HepG2 (cell line): ENCODE measurements around the gene NME8. TPM values are rescaled to one million over a fixed set of nuclear protein-coding genes. Genes with fewer than 3 reads are reported as not detected.

Experiments used
- CCDC6 ChIP-seq: sonication (generic); formaldehyde crosslinking; IDR thresholded peaks from 2 replicates; pipeline ENCODE4 v1.8.1; 2022; ENCODE audit warnings: mild to moderate bottlenecking, missing genetic modification reagents, moderate library complexity
- NKX3-1 ChIP-seq: sonication (generic); formaldehyde crosslinking; IDR thresholded peaks from 2 replicates; pipeline ENCODE4 v1.5.0; 2020; ENCODE audit warnings: missing genetic modification reagents
- PRPF4 ChIP-seq: fragments of 200-400 bp; formaldehyde crosslinking; IDR thresholded peaks from 2 replicates; pipeline ENCODE4 v1.6.1; 2016; ENCODE audit warnings: low read length, low read depth; ENCODE audit not compliant: poor library complexity, severe bottlenecking
- SMAD1 ChIP-seq: sonication (generic); formaldehyde crosslinking; IDR thresholded peaks from 2 replicates; pipeline ENCODE4 v1.4.0; 2020; ENCODE audit warnings: missing genetic modification reagents, low read depth, mild to moderate bottlenecking, borderline replicate concordance
- SNAI1 ChIP-seq: sonication (generic); formaldehyde crosslinking; IDR thresholded peaks from 2 replicates; pipeline ENCODE4 v1.5.0; 2020; ENCODE audit warnings: mild to moderate bottlenecking, missing genetic modification reagents, borderline replicate concordance
- ZBTB38 ChIP-seq: sonication (generic); formaldehyde crosslinking; IDR thresholded peaks from 2 replicates; pipeline ENCODE4 v1.5.1; 2020; ENCODE audit warnings: mild to moderate bottlenecking, missing genetic modification reagents
- ZBTB7A ChIP-seq: sonication (generic); formaldehyde crosslinking; IDR thresholded peaks from 2 replicates; pipeline ENCODE4 v1.8.0; 2022; ENCODE audit warnings: mild to moderate bottlenecking, missing genetic modification reagents
- ZMYM2 ChIP-seq: sonication (generic); formaldehyde crosslinking; IDR thresholded peaks from 2 replicates; pipeline ENCODE4 v1.8.0; 2022; ENCODE audit warnings: mild to moderate bottlenecking, missing genetic modification reagents
- ZNF224 ChIP-seq: sonication (generic); formaldehyde crosslinking; IDR thresholded peaks from 2 replicates; pipeline ENCODE4 v1.5.0; 2020; ENCODE audit warnings: mild to moderate bottlenecking, missing genetic modification reagents
- ZNF260 ChIP-seq: sonication (generic); formaldehyde crosslinking; IDR thresholded peaks from 2 replicates; pipeline ENCODE4 v1.4.0; 2020; ENCODE audit warnings: missing genetic modification reagents, low read depth, mild to moderate bottlenecking, borderline replicate concordance
- ZNF34 ChIP-seq: sonication (generic); formaldehyde crosslinking; IDR thresholded peaks from 2 replicates; pipeline ENCODE4 v1.4.0; 2020; ENCODE audit warnings: mild to moderate bottlenecking, missing genetic modification reagents, borderline replicate concordance
- ZNF430 ChIP-seq: sonication (generic); formaldehyde crosslinking; IDR thresholded peaks from 2 replicates; pipeline ENCODE4 v1.9.0; 2021; ENCODE audit warnings: mild to moderate bottlenecking, missing genetic modification reagents
- ZNF782 ChIP-seq: sonication (generic); formaldehyde crosslinking; IDR thresholded peaks from 2 replicates; pipeline ENCODE4 v1.4.0; 2020; ENCODE audit warnings: missing genetic modification reagents, mild to moderate bottlenecking, borderline replicate concordance
- ZSCAN9 ChIP-seq: IDR thresholded peaks from 2 replicates; pipeline ENCODE4 v1.6.1; 2016; ENCODE audit warnings: borderline replicate concordance
- ZZZ3 ChIP-seq: sonication (generic); formaldehyde crosslinking; IDR thresholded peaks from 2 replicates; pipeline ENCODE4 v1.4.0; 2020; ENCODE audit warnings: missing genetic modification reagents, mild to moderate bottlenecking, borderline replicate concordance
- polyA plus RNA-seq, 8 experiments: library from polyadenylated mRNA; depleted of rRNA in 3 of 8; stranded (reverse) in 7 of 8; unstranded in 1 of 8; fragments of >200 nt; fragmentation: Illumina TruSeq in 4 of 8; extraction: Trizol in 4 of 8; gene quantifications; 2 replicates each; pipeline versions ENCODE4 v1.2.1 to v1.2.3, GENCODE V29; 2011 to 2016; ENCODE audit warnings: low read depth in 4 of 8, missing spikeins in 1 of 8, mixed read lengths in 1 of 8; ENCODE audit not compliant: insufficient read depth in 1 of 8
- total RNA-seq, 5 experiments: library from RNA; depleted of rRNA; stranded (reverse); fragments of >200 nt; fragmentation: Illumina TruSeq; extraction: Trizol; gene quantifications; 2 replicates each; pipeline ENCODE4 v1.2.3, GENCODE V29; 2016; ENCODE audit warnings: low read depth in 1 of 5
- TF ChIP-seq, protein P1 (sequence below): IDR thresholded peaks from 2 replicates; pipeline ENCODE4 v1.6.1; 2018; ENCODE audit warnings: missing genetic modification reagents
- TF ChIP-seq, protein P2 (sequence below): sonication (generic); formaldehyde crosslinking; IDR thresholded peaks from 2 replicates; pipeline ENCODE4 v1.5.0; 2020; ENCODE audit warnings: mild to moderate bottlenecking, missing genetic modification reagents
- TF ChIP-seq, protein P3 (sequence below): sonication (generic); formaldehyde crosslinking; IDR thresholded peaks from 2 replicates; pipeline ENCODE4 v1.8.1; 2023; ENCODE audit warnings: missing genetic modification reagents, mild to moderate bottlenecking, borderline replicate concordance
- TF ChIP-seq, protein P4 (sequence below), 2 experiments: IDR thresholded peaks; 2 replicates each; pipeline ENCODE4 v1.6.1; 2011 to 2012; ENCODE audit warnings: low read length in 2 of 2, borderline replicate concordance in 1 of 2, low read depth in 1 of 2, mild to moderate bottlenecking in 1 of 2, moderate library complexity in 1 of 2
- TF ChIP-seq, protein P5 (sequence below): sonication (generic); formaldehyde crosslinking; IDR thresholded peaks from 2 replicates; pipeline ENCODE4 v1.8.1; 2023; ENCODE audit warnings: mild to moderate bottlenecking, missing genetic modification reagents, borderline replicate concordance

NME8 gene
- total and polyA plus RNA-seq, 2 of the 13 experiments (the other 11 are each of a cell fraction or from before 2014, with no cell fraction given): not detected

DNA sequence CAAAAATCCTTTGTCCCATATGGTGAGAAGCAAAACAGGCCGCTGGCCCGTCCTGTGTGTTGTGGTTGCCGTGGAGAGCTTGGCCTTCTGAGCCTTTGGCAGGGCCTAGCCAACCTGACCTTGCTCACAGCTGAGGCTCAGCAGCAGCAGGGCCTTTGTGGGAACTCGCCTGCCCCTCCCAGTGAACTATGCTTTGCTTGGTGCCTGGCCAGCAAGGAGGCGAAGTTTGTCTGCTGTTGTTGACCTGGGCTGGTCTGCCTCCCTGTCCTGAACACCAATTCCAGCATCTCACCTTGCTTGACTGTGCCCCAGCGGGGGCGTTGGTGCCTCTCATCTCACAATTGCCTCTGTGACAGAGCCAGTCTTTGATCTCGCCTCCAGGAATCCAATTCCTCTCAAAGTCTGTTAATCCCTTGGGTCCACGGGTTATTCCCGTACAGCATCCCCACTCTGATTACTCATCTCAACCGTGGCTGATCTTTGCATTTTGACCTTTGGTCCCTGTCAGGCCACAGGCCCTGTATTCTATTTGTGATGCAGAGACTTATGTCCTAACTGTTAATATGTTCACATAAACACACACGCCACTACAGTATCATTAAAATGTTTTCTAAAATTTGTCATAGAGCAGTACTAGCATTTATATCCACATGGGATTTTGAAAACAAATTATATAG, 94.7 kb downstream of the NME8 start (continued):
- TF ChIP-seq, protein P1, sequence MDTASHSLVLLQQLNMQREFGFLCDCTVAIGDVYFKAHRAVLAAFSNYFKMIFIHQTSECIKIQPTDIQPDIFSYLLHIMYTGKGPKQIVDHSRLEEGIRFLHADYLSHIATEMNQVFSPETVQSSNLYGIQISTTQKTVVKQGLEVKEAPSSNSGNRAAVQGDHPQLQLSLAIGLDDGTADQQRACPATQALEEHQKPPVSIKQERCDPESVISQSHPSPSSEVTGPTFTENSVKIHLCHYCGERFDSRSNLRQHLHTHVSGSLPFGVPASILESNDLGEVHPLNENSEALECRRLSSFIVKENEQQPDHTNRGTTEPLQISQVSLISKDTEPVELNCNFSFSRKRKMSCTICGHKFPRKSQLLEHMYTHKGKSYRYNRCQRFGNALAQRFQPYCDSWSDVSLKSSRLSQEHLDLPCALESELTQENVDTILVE (CRISPR knock-in tag): peak; percentile 95
- TF ChIP-seq ZSCAN9 (CRISPR knock-in tag): peak; percentile 60; the same call in 1 of the 2 replicates
- peak; percentile 92 for TF ChIP-seq ZMYM2
- TF ChIP-seq ZZZ3: peak; percentile 49; the same call in 1 of the 2 replicates
- TF ChIP-seq ZBTB7A: peak; percentile 53; the same call in 1 of the 2 replicates
- TF ChIP-seq ZBTB38: peak; percentile 86; the same call in 1 of the 2 replicates
- peak; percentile 65; the same call in 1 of the 2 replicates for TF ChIP-seq NKX3-1 (CRISPR knock-in tag)
- TF ChIP-seq SNAI1 (CRISPR knock-in tag): 0 out of 2 replicates have a peak, but pooled peaks have one; percentile 68
- no peak for TF ChIP-seq SMAD1 (CRISPR knock-in tag)
- TF ChIP-seq, protein P2, sequence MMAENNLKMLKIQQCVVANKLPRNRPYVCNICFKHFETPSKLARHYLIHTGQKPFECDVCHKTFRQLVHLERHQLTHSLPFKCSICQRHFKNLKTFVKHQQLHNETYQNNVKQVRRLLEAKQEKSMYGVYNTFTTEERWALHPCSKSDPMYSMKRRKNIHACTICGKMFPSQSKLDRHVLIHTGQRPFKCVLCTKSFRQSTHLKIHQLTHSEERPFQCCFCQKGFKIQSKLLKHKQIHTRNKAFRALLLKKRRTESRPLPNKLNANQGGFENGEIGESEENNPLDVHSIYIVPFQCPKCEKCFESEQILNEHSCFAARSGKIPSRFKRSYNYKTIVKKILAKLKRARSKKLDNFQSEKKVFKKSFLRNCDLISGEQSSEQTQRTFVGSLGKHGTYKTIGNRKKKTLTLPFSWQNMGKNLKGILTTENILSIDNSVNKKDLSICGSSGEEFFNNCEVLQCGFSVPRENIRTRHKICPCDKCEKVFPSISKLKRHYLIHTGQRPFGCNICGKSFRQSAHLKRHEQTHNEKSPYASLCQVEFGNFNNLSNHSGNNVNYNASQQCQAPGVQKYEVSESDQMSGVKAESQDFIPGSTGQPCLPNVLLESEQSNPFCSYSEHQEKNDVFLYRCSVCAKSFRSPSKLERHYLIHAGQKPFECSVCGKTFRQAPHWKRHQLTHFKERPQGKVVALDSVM: 0 out of 2 replicates have a peak, but pooled peaks have one; percentile 13
- TF ChIP-seq, protein P3, sequence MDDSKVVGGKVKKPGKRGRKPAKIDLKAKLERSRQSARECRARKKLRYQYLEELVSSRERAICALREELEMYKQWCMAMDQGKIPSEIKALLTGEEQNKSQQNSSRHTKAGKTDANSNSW (CRISPR knock-in tag): no peak
- peak; percentile 91 for TF ChIP-seq ZNF430 (CRISPR knock-in tag)
- TF ChIP-seq CCDC6 (CRISPR knock-in tag): peak; percentile 71; the same call in 1 of the 2 replicates
- peak; percentile 80; the same call in 1 of the 2 replicates for TF ChIP-seq ZNF782 (CRISPR knock-in tag)
- no peak for TF ChIP-seq ZNF224 (CRISPR knock-in tag)
- no peak for TF ChIP-seq PRPF4
- TF ChIP-seq, protein P4, sequence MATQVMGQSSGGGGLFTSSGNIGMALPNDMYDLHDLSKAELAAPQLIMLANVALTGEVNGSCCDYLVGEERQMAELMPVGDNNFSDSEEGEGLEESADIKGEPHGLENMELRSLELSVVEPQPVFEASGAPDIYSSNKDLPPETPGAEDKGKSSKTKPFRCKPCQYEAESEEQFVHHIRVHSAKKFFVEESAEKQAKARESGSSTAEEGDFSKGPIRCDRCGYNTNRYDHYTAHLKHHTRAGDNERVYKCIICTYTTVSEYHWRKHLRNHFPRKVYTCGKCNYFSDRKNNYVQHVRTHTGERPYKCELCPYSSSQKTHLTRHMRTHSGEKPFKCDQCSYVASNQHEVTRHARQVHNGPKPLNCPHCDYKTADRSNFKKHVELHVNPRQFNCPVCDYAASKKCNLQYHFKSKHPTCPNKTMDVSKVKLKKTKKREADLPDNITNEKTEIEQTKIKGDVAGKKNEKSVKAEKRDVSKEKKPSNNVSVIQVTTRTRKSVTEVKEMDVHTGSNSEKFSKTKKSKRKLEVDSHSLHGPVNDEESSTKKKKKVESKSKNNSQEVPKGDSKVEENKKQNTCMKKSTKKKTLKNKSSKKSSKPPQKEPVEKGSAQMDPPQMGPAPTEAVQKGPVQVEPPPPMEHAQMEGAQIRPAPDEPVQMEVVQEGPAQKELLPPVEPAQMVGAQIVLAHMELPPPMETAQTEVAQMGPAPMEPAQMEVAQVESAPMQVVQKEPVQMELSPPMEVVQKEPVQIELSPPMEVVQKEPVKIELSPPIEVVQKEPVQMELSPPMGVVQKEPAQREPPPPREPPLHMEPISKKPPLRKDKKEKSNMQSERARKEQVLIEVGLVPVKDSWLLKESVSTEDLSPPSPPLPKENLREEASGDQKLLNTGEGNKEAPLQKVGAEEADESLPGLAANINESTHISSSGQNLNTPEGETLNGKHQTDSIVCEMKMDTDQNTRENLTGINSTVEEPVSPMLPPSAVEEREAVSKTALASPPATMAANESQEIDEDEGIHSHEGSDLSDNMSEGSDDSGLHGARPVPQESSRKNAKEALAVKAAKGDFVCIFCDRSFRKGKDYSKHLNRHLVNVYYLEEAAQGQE (IDR thresholded peaks at IDR 0.05; ENCODE audit: borderline replicate concordance in 1 of 2, low read depth in 1 of 2, low read length in 2 of 2): peak in 1 of 2 experiments; percentile 38; a peak in 1 of 4 replicates
- peak; percentile 78; the same call in 1 of the 2 replicates for TF ChIP-seq ZNF34 (CRISPR knock-in tag)
- TF ChIP-seq ZNF260 (CRISPR knock-in tag): no peak
- TF ChIP-seq, protein P5, sequence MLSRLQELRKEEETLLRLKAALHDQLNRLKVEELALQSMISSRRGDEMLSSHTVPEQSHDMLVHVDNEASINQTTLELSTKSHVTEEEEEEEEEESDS (CRISPR knock-in tag): no peak
